22Rv1 (cell line): ENCODE measurements around the gene OR10H3.

Source experiments
- CTCF ChIP-seq: fragments of 450-650 bp; IDR thresholded peaks from 2 replicates; pipeline ENCODE4 v1.5.1; 2017; ENCODE audit warnings: mild to moderate bottlenecking
- ZFX ChIP-seq: fragments of 450-650 bp; IDR thresholded peaks from 2 replicates; pipeline ENCODE4 v1.6.1; 2017; ENCODE audit warnings: antibody characterized with exemption, borderline replicate concordance

GRCh38 chr19:15769586-15769985 lies 31.8 kb downstream of the OR10H3 start:
- TF ChIP-seq CTCF (no peak), ZFX (no peak)
